Prostate gland (tissue), 2 donors: ENCODE measurements around the gene TCF7L1. TPM values are rescaled to one million over a fixed set of nuclear protein-coding genes. Genes with fewer than 3 reads are reported as not detected.

ENCODE experiments used
- DNase-seq: peaks from one replicate; pipeline ENCODE4 v3.0.0-alpha.2; 2019; ENCODE audit warnings: low spot score
- H3K27ac ChIP-seq, 2 donors: fragments of 200-600 bp; sonication (generic); 2 replicates each; pipeline ENCODE4 v1.5.1; 2017 to 2019
- H3K27me3 ChIP-seq: fragments of 200-600 bp; sonication (generic); replicated peaks from 2 replicates; pipeline ENCODE4 v1.5.1; 2019; ENCODE audit not compliant: insufficient read depth
- H3K36me3 ChIP-seq, 2 donors: fragments of 200-600 bp; sonication (generic); 1 replicate in 1 of 2; 2 replicates in 1 of 2; pipeline versions ENCODE4 v1.5.1 to v1.8.1; 2017 to 2019
- H3K4me1 ChIP-seq: fragments of 200-600 bp; sonication (generic); replicated peaks from 2 replicates; pipeline ENCODE4 v1.5.1; 2019
- H3K4me3 ChIP-seq, 2 donors: fragments of 200-600 bp; sonication (generic); 2 replicates each; pipeline ENCODE4 v1.5.1; 2017 to 2019
- H3K9me3 ChIP-seq: fragments of 200-600 bp; sonication (generic); 2 replicates; pipeline ENCODE4 v1.5.1; 2017
- POLR2A ChIP-seq: fragments of 450-650 bp; IDR thresholded peaks from one replicate; pipeline ENCODE4 v1.6.1; 2016; ENCODE audit warnings: antibody characterized with exemption, mild to moderate bottlenecking
- POLR2AphosphoS5 ChIP-seq: sonication (generic); formaldehyde crosslinking; IDR thresholded peaks from one replicate; pipeline ENCODE4 v1.6.1; 2017; ENCODE audit warnings: antibody characterized with exemption
- WGBS: methylation state at CpG from one replicate; pipeline ENCODE4 v1.1.5; 2018; 5-methylcytosine and 5-hydroxymethylcytosine counted together
- intact Hi-C: fragments of 100-400 bp; cut with DNase I; formaldehyde crosslinking; loops from one replicate; pipeline ENCODE4 v1.14.2; 2022
- total RNA-seq, 2 donors: library from RNA; depleted of rRNA; stranded (reverse); fragments of >200 nt; gene quantifications; one replicate each; pipeline ENCODE4 v1.1.0, GENCODE V29; 2016
- TF ChIP-seq, protein P1 (sequence below), 4 experiments: fragments of 200-600 bp in 2 of 4; fragments of 450-650 bp in 2 of 4; sonication (generic) in 2 of 4; IDR thresholded peaks; 1 replicate in 3 of 4; 2 replicates in 1 of 4; pipeline ENCODE4 v1.5.1; 2016 to 2019; ENCODE audit warnings: antibody characterized with exemption in 4 of 4, mild to moderate bottlenecking in 2 of 4, moderate library complexity in 2 of 4

The TCF7L1 gene
- total RNA-seq, 2 donors from 2014 or later: 2.6 to 7.0 TPM

DNA sequence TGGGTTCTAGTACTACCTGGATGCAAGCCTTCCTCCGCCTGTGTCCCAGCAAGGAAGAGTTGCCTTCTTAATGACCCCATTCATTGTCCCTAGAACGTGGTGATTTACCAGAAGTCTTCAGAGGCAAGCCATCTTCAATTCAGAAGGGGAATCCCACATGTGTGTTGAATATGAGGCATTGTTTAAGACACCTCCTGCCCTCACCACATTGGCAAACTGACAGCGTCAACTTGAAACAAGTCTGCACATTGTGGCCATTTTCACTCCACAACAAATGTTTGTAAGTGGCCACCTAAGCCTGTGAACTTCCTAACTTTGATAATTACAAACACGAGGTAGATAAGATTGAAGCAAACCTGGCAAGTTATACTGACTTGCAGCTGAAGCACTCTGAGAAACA, 83.7 kb downstream of the TCF7L1 start:
- H3K27me3 ChIP-seq: no peaks in the 10 kb centered on the region
- no peaks in the 10 kb centered on the region for H3K9me3 ChIP-seq
- intact Hi-C loops: no loop called here
- no peak overlapping the region for H3K4me3 ChIP-seq
- no peak overlapping the region for H3K27ac ChIP-seq
- TF ChIP-seq POLR2AphosphoS5 (no peak), POLR2A (no peak)
- TF ChIP-seq, protein P1, sequence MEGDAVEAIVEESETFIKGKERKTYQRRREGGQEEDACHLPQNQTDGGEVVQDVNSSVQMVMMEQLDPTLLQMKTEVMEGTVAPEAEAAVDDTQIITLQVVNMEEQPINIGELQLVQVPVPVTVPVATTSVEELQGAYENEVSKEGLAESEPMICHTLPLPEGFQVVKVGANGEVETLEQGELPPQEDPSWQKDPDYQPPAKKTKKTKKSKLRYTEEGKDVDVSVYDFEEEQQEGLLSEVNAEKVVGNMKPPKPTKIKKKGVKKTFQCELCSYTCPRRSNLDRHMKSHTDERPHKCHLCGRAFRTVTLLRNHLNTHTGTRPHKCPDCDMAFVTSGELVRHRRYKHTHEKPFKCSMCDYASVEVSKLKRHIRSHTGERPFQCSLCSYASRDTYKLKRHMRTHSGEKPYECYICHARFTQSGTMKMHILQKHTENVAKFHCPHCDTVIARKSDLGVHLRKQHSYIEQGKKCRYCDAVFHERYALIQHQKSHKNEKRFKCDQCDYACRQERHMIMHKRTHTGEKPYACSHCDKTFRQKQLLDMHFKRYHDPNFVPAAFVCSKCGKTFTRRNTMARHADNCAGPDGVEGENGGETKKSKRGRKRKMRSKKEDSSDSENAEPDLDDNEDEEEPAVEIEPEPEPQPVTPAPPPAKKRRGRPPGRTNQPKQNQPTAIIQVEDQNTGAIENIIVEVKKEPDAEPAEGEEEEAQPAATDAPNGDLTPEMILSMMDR (IDR thresholded peaks at IDR 0.05): no peak
- DNase-seq: no peak
- no peaks in the 10 kb centered on the region for H3K36me3 ChIP-seq
- WGBS: 42% methylated on average over 4 of the region's 4 CpGs
- peaks cover 6% of the 10 kb centered on the region for H3K4me1 ChIP-seq

DNA sequence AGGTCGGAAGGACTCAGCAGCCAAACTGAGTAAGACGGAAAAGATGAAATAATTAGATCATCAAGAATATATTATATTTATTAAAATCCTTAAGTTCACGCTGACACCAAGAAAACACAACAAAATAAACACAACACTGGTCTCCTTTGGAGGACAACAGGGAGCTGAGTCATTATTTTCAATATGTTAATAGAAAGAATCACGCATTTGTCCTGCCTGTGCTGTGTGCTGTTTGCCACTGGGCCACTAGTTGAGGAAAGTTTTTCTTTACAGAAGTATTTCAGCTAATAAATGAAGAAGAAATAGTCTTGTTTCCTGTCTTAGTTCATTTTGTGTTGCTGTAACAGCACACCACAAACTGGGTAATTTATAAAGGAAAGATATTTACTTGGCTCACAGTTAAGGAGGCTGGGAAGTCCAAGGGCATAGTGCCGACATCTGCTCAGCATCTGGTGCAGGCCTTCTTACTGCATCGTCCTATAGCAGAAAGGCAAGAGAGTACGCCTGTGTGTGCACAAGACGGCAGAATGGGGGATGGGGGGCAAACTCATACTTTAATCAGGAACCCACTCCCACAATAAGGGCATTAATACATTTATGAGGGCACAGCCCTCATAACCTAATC, 88.0 kb downstream of the TCF7L1 start:
- WGBS: 84% methylated on average over 8 of the region's 8 CpGs
- no peak for DNase-seq
- peaks cover 2% of the 10 kb centered on the region for H3K4me1 ChIP-seq
- H3K36me3 ChIP-seq: no peaks in the 10 kb centered on the region
- intact Hi-C loops: no loop called here
- H3K4me3 ChIP-seq: no peak overlapping the region
- no peaks in the 10 kb centered on the region for H3K9me3 ChIP-seq
- H3K27me3 ChIP-seq: no peaks in the 10 kb centered on the region
- TF ChIP-seq, protein P1 (IDR thresholded peaks at IDR 0.05): no peak
- TF ChIP-seq POLR2AphosphoS5 (no peak), POLR2A (no peak)
- no peak overlapping the region for H3K27ac ChIP-seq

DNA sequence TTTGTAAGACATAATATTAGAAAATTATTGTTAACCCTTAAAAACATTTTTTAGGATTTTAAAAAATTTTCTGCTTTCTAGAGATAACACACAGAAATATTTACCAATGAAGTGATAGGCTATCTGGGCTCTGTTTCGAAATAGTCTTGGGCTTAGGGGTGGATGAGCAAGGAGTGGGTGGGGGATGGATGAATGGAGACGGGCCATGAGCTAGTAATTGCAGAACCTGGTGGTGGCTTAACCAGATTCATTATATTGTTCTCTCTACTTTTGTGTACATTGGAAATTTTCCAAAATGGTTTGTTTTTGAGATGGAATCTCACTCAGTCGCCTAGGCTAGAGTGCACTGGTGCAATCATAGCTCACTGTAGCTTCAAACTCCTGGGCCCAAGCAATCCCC, 89.6 kb downstream of the TCF7L1 start:
- no peak overlapping the region for H3K27ac ChIP-seq
- 51% methylated on average over 3 of the region's 3 CpGs for WGBS
- H3K27me3 ChIP-seq: no peaks in the 10 kb centered on the region
- H3K4me3 ChIP-seq: no peak overlapping the region
- DNase-seq: no peak
- TF ChIP-seq POLR2A (no peak), POLR2AphosphoS5 (no peak)
- TF ChIP-seq, protein P1 (IDR thresholded peaks at IDR 0.05): no peak
- H3K36me3 ChIP-seq: no peaks in the 10 kb centered on the region
- H3K9me3 ChIP-seq: no peaks in the 10 kb centered on the region
- intact Hi-C loops: no loop called here
- no peaks in the 10 kb centered on the region for H3K4me1 ChIP-seq

DNA sequence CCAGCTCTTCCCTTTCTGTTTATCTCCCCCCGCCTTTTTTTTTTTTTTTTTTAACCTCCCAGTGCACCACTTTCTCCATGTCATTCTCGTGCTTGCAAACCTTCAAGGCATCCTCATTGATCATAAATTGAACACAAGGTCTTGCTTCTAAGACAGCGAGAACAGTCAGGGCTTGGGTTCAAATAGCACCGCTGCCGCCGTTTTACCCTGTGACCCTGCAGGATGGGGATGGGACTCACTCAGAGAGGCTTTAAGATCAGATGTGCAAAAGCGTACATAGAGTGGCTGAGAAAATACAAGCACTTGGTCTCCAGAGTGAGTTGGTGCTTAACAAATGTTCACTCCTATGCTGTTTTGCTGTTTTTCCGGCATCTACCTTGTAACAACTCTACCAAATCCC, 93.6 kb downstream of the TCF7L1 start:
- no peak overlapping the region for H3K27ac ChIP-seq
- intact Hi-C loops: no loop called here
- DNase-seq: no peak
- no peaks in the 10 kb centered on the region for H3K4me1 ChIP-seq
- no peaks in the 10 kb centered on the region for H3K9me3 ChIP-seq
- no peak overlapping the region for H3K4me3 ChIP-seq
- H3K36me3 ChIP-seq: no peaks in the 10 kb centered on the region
- 94% methylated on average over 8 of the region's 8 CpGs for WGBS
- TF ChIP-seq, protein P1 (IDR thresholded peaks at IDR 0.05): no peak
- no peak for TF ChIP-seq POLR2A
- no peak for TF ChIP-seq POLR2AphosphoS5
- H3K27me3 ChIP-seq: no peaks in the 10 kb centered on the region

DNA sequence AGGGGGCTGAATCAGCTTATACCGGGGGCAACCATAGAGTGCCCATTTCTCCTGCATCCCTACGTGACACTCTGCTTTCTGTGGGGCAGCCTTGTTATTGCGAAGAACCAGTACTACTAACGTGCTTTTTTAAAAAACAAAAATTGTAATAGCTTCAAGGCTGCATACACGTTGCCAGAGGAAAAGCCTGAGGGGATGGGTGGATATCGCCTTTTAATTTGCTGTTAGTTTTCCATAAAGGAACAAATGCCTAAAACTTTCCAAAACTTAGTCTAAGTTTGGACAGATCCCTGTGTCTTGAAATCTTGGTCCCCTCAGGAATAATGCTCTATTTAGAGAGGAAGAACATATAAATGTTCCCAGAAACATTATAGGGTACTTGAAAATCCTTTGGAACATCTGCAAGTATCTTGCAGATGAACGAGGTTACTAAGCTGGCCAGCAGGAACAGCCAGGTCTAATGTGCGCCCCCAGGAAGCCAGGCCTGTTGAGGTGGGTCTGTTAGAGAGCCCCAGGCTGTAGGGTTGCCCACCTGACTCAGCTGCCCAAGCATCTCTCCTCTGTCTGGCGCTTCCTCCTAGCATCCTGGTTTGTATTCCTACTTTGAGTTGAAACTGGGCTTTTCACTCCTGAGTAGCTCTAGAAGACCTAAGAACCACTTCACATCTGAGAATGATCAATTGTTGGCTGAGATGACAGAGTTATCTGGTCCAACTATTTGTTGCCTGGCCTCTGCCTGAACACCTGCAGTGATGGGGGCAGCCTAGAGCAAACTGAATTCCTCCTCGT, 97.7 kb downstream of the TCF7L1 start:
- Histone ChIP-seq H3K36me3 (no peaks in the 10 kb centered on the region), H3K4me3 (no peak overlapping the region), H3K4me1 (no peaks in the 10 kb centered on the region), H3K9me3 (no peaks in the 10 kb centered on the region), H3K27me3 (no peaks in the 10 kb centered on the region), H3K27ac (no peak overlapping the region)
- 57% methylated on average over 10 of the region's 10 CpGs for WGBS
- intact Hi-C loops: no loop called here
- DNase-seq: no peak
- no peak for TF ChIP-seq POLR2A
